ENCODE data around the gene ZNF638.

DNA sequence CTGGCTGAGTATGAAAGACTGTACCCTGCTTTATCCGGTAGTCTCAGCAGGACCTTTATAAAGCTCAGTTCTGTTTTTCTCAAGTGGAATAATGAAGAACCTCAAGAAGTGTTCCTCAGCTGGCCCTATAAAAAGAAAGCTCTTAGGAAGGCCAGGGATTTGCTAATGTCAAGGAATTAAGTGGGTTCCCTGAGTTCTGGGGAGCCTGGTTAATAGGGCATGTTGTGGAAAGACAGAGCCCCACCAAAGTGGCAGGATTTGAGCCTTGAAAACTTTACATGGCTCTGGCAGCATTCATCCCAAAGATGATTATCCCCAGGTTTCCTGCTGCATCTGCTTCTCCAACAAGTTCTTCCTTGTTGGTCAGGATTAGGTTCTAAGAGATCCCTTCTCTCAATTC, 114.9 kb downstream of the ZNF638 start:
- TF ChIP-seq, protein P1, sequence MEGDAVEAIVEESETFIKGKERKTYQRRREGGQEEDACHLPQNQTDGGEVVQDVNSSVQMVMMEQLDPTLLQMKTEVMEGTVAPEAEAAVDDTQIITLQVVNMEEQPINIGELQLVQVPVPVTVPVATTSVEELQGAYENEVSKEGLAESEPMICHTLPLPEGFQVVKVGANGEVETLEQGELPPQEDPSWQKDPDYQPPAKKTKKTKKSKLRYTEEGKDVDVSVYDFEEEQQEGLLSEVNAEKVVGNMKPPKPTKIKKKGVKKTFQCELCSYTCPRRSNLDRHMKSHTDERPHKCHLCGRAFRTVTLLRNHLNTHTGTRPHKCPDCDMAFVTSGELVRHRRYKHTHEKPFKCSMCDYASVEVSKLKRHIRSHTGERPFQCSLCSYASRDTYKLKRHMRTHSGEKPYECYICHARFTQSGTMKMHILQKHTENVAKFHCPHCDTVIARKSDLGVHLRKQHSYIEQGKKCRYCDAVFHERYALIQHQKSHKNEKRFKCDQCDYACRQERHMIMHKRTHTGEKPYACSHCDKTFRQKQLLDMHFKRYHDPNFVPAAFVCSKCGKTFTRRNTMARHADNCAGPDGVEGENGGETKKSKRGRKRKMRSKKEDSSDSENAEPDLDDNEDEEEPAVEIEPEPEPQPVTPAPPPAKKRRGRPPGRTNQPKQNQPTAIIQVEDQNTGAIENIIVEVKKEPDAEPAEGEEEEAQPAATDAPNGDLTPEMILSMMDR (IDR thresholded peaks at IDR 0.05; ENCODE audit: control extremely low read depth in 1 of 3, insufficient read depth in 1 of 3, low read depth in 1 of 3, low read length in 3 of 3), result no peak
- no peak for TF ChIP-seq TEAD4 (IDR thresholded peaks at IDR 0.05; ENCODE audit: low read depth, low read length)
- TF ChIP-seq RAD21 (IDR thresholded peaks at IDR 0.05 in 1 of 2, conservative IDR thresholded peaks at IDR 0.05 in 1 of 2; ENCODE audit: low read depth in 2 of 2, low read length in 2 of 2), result no peak
- TF ChIP-seq YY1 (IDR thresholded peaks at IDR 0.05; ENCODE audit: low read depth, low read length), result no peak
- TF ChIP-seq NRF1 (IDR thresholded peaks at IDR 0.05; ENCODE audit: low read depth, low read length), result no peak
- no peak for TF ChIP-seq TBP (IDR thresholded peaks at IDR 0.05; ENCODE audit: low read depth, low read length)
- no peak for TF ChIP-seq TAF7 (optimal IDR thresholded peaks at IDR 0.05; ENCODE audit: borderline replicate concordance, low read depth, low read length)
- TF ChIP-seq GTF2F1 (IDR thresholded peaks at IDR 0.05; ENCODE audit: borderline replicate concordance, low read depth, low read length), result no peak
- no peak for TF ChIP-seq USF2 (IDR thresholded peaks at IDR 0.05; ENCODE audit: low read length)

Data from H1 (cell line).